Measurements from ENCODE around the gene GPX2.

- TF ChIP-seq CTCF (IDR thresholded peaks at IDR 0.05), result no peak
- TF ChIP-seq EP300 (IDR thresholded peaks at IDR 0.05), result no peak
These were observed 32.0 kb upstream of the GPX2 start for GRCh38 chr14:64974563-64974962.

All from upper lobe of left lung (tissue), 4 donors.